Measurements from ENCODE around the gene CRADD. TPM values are rescaled to one million over a fixed set of nuclear protein-coding genes. Genes with fewer than 3 reads are reported as not detected.
A peak's percentile ranks its signal among the peaks of the same experiment; 100 is the strongest.

The CRADD gene
- polyA plus RNA-seq, 1 of the 3 experiments (the other 2 are of a cell fraction) = 13.6 TPM

GRCh38 chr12:93892423-93893268 lies 215.5 kb downstream of the CRADD start:
- POLR2A ChIA-PET = no interaction called here
- H2AFZ ChIP-seq (ENCODE audit: low read depth) = no peak overlapping the region; the same call in 1 of the 2 replicates
- no peaks in the 10 kb centered on the region for H3K9me2 ChIP-seq
- 85% methylated on average over 14 of the region's 14 CpGs for WGBS (ENCODE audit: low lambda C conversion rate)
- H4K20me1 ChIP-seq (ENCODE audit: insufficient read depth) = no peaks in the 10 kb centered on the region
- H3K9ac ChIP-seq = no peak overlapping the region
- H3F3A ChIP-seq (replicated peaks; ENCODE audit: insufficient read depth) = no peaks in the 10 kb centered on the region
- no peaks in the 10 kb centered on the region for H3K9me3 ChIP-seq
- no peak overlapping the region for H3K4me2 ChIP-seq
- DNase-seq = no peak
- TF ChIP-seq POLR2AphosphoS5 (IDR thresholded peaks at IDR 0.05; ENCODE audit: low read depth, low read length) = no peak
- no peak for TF ChIP-seq NFIC (IDR thresholded peaks at IDR 0.05; ENCODE audit: borderline replicate concordance)
- TF ChIP-seq GATA2 (CRISPR knock-in tag; IDR thresholded peaks at IDR 0.05) = no peak
- no peak for TF ChIP-seq TCF12 (IDR thresholded peaks at IDR 0.05)
- TF ChIP-seq NRF1 (IDR thresholded peaks at IDR 0.05; ENCODE audit: low read depth, low read length) = no peak
- no peak overlapping the region for H3K27ac ChIP-seq (ENCODE audit: low read depth in 2 of 2, low read length in 1 of 2)
- H3K27me3 ChIP-seq (ENCODE audit: insufficient read depth) = no peaks in the 10 kb centered on the region
- H3K79me2 ChIP-seq (ENCODE audit: insufficient read depth) = no peaks in the 10 kb centered on the region
- no peak overlapping the region for H3K4me3 ChIP-seq (ENCODE audit: low read depth in 2 of 2, low read length in 1 of 2)
- no peaks in the 10 kb centered on the region for H3K36me3 ChIP-seq (replicated peaks in 1 of 2; ENCODE audit: control insufficient read depth in 1 of 2, insufficient read depth in 2 of 2, low read length in 1 of 2)
- CTCF ChIA-PET = interaction anchor here (1.5 kb wide), 1 partner anchor 208 kb away, joined by 4 read pairs; no protein-coding TSS in a partner anchor
- peaks cover 0 to 27% of the 10 kb centered on the region in 2 experiments; a peak in 1 of 4 replicates for H3K4me1 ChIP-seq (ENCODE audit: control insufficient read depth in 1 of 2, insufficient read depth in 2 of 2, low read depth in 1 of 2, low read length in 1 of 2)

- Histone ChIP-seq H3K9me2 (no peaks in the 10 kb centered on the region), H3K79me2 (ENCODE audit: insufficient read depth) (no peaks in the 10 kb centered on the region), H3K9ac (no peak overlapping the region), H3K36me3 (replicated peaks in 1 of 2; ENCODE audit: control insufficient read depth in 1 of 2, insufficient read depth in 2 of 2, low read length in 1 of 2) (no peaks in the 10 kb centered on the region), H3K4me1 (ENCODE audit: control insufficient read depth in 1 of 2, insufficient read depth in 2 of 2, low read depth in 1 of 2, low read length in 1 of 2) (peaks cover 0 to 15% of the 10 kb centered on the region in 2 experiments; a peak in 1 of 4 replicates), H3K9me3 (no peaks in the 10 kb centered on the region), H2AFZ (ENCODE audit: low read depth) (no peak overlapping the region), H3F3A (replicated peaks; ENCODE audit: insufficient read depth) (no peaks in the 10 kb centered on the region), H3K27me3 (ENCODE audit: insufficient read depth) (no peaks in the 10 kb centered on the region), H3K27ac (ENCODE audit: low read depth in 2 of 2, low read length in 1 of 2) (peak overlapping the region in 1 of 2 experiments; percentile 71; a peak in 2 of 4 replicates), H4K20me1 (ENCODE audit: insufficient read depth) (no peaks in the 10 kb centered on the region), H3K4me3 (ENCODE audit: low read depth in 2 of 2, low read length in 1 of 2) (no peak overlapping the region), H3K4me2 (no peak overlapping the region)
- POLR2A ChIA-PET = no interaction called here
- WGBS (ENCODE audit: low lambda C conversion rate) = 77% methylated on average over 12 of the region's 17 CpGs
- CTCF ChIA-PET = interaction anchor here (0.8 to 1.7 kb wide), 4 partner anchors 8 to 325 kb away, joined by 3 to 8 read pairs (median 4); no protein-coding TSS in a partner anchor
- DNase-seq = peak; percentile 38
- TF ChIP-seq YY1 (IDR thresholded peaks at IDR 0.05; ENCODE audit: low read depth) (no peak), POLR2AphosphoS5 (IDR thresholded peaks at IDR 0.05; ENCODE audit: low read depth, low read length) (no peak), IRF3 (IDR thresholded peaks at IDR 0.05; ENCODE audit: low read depth, low read length) (no peak), SMC3 (IDR thresholded peaks at IDR 0.05; ENCODE audit: low read depth, low read length) (peak; percentile 20; the same call in 1 of the 2 replicates), TCF12 (IDR thresholded peaks at IDR 0.05) (0 out of 2 replicates have a peak, but pooled peaks have one; percentile 6), TEAD4 (IDR thresholded peaks at IDR 0.05; ENCODE audit: borderline replicate concordance, insufficient read depth) (no peak), TAF1 (IDR thresholded peaks at IDR 0.05; ENCODE audit: borderline replicate concordance, low read depth, low read length) (no peak), RFX5 (IDR thresholded peaks at IDR 0.05; ENCODE audit: low read length) (peak; percentile 84), RAD21 (IDR thresholded peaks at IDR 0.05; ENCODE audit: low read length) (0 out of 2 replicates have a peak, but pooled peaks have one; percentile 8), MAX (IDR thresholded peaks at IDR 0.05; ENCODE audit: low read depth) (no peak), EP300 (IDR thresholded peaks at IDR 0.05; ENCODE audit: borderline replicate concordance in 1 of 2, low read depth in 1 of 2, low read length in 1 of 2) (peak in 1 of 2 experiments; percentile 65; a peak in 1 of 4 replicates)
These were observed 217.4 kb downstream of the CRADD start for GRCh38 chr12:93894391-93895088.
